BLaER1 (cell line): ENCODE data around the gene NECTIN4.
A peak's percentile ranks its signal among the peaks of the same experiment; 100 is the strongest.
"Not testable (repeated sequence)": the region's sequence is repeated elsewhere in the genome, so short reads cannot be mapped to it uniquely, and the experiment has no call there.

ENCODE experiments used
- H3K27ac ChIP-seq: shearing (Covaris generic); formaldehyde crosslinking; 2 replicates; pipeline ENCODE4 v1.8.1; 2022
- H3K27me3 ChIP-seq: shearing (Covaris generic); formaldehyde crosslinking; 2 replicates; pipeline ENCODE4 v1.8.1; 2022
- H3K36me3 ChIP-seq: shearing (Covaris generic); formaldehyde crosslinking; 2 replicates; pipeline ENCODE4 v1.8.1; 2022
- H3K4me1 ChIP-seq: shearing (Covaris generic); formaldehyde crosslinking; 2 replicates; pipeline ENCODE4 v1.8.1; 2022
- H3K4me2 ChIP-seq: shearing (Covaris generic); formaldehyde crosslinking; 2 replicates; pipeline ENCODE4 v1.8.1; 2022
- H3K4me3 ChIP-seq: shearing (Covaris generic); formaldehyde crosslinking; 2 replicates; pipeline ENCODE4 v1.8.1; 2022
- H3K9ac ChIP-seq: shearing (Covaris generic); formaldehyde crosslinking; 2 replicates; pipeline ENCODE4 v1.8.1; 2022
- H3K9me3 ChIP-seq: shearing (Covaris generic); formaldehyde crosslinking; 2 replicates; pipeline ENCODE4 v1.8.1; 2022
- H4K20me1 ChIP-seq: shearing (Covaris generic); formaldehyde crosslinking; 2 replicates; pipeline ENCODE4 v1.8.1; 2022
- Cebpa-rat ChIP-seq: shearing (Covaris generic); IDR thresholded peaks from 2 replicates; pipeline ENCODE4 v1.8.1; 2022

NECTIN4 gene

GRCh38 chr1:161074676-161075368 lies 14.5 kb downstream of the NECTIN4 start:
- H3K9ac ChIP-seq = no peak overlapping the region
- H3K4me2 ChIP-seq = no peak overlapping the region
- no peaks in the 10 kb centered on the region for H4K20me1 ChIP-seq
- H3K27me3 ChIP-seq = no peaks in the 10 kb centered on the region
- no peak overlapping the region for H3K4me3 ChIP-seq
- TF ChIP-seq Cebpa-rat = no peak
- no peak overlapping the region for H3K27ac ChIP-seq
- H3K4me1 ChIP-seq = peaks cover 24% of the 10 kb centered on the region
- H3K9me3 ChIP-seq = no peaks in the 10 kb centered on the region
- H3K36me3 ChIP-seq = no peaks in the 10 kb centered on the region

GRCh38 chr1:161073474-161074121 lies 15.8 kb downstream of the NECTIN4 start:
- Histone ChIP-seq H3K9ac (no peak overlapping the region), H3K4me1 (peaks cover 24% of the 10 kb centered on the region), H3K9me3 (no peaks in the 10 kb centered on the region), H3K27me3 (no peaks in the 10 kb centered on the region), H3K4me3 (no peak overlapping the region), H3K27ac (0 out of 2 replicates have a peak overlapping the region, but pooled peaks have one; percentile 22), H3K4me2 (no peak overlapping the region), H4K20me1 (no peaks in the 10 kb centered on the region), H3K36me3 (no peaks in the 10 kb centered on the region)
- TF ChIP-seq Cebpa-rat = no peak

- Histone ChIP-seq H3K4me3 (no peak overlapping the region), H3K4me2 (no peak overlapping the region), H3K9me3 (no peaks in the 10 kb centered on the region), H3K4me1 (peaks cover 27% of the 10 kb centered on the region), H3K27me3 (no peaks in the 10 kb centered on the region), H3K36me3 (no peaks in the 10 kb centered on the region), H3K9ac (no peak overlapping the region), H3K27ac (0 out of 2 replicates have a peak overlapping the region, but pooled peaks have one; percentile 22), H4K20me1 (peaks cover 2% of the 10 kb centered on the region; the same call in 1 of the 2 replicates)
- no peak for TF ChIP-seq Cebpa-rat
These were observed 16.5 kb downstream of the NECTIN4 start for GRCh38 chr1:161072751-161073449.

DNA sequence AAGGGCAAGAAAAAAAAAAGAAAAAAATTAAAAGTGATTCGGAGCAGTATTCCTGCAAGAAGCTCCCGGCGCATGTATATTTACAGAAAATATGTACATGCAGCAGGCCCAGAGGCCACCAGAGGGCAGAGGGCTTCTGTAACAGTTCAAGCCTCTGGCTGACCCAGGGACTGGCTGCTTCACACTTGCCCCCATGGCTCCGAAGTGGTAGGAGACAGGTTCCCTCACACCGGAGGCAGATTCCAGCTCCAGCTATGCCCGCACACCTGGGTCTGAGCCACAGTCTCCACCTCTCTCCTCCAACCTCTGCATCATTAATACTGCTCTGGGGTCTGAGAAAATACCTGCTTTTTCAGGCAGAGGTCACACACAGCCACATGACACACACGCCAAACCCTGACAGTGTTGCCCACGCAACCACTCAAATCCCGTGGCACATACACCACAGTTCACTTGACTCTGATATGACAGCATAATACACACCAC lies 17.4 kb downstream of the NECTIN4 start:
- Histone ChIP-seq H3K9ac (no peak overlapping the region), H3K27ac (no peak overlapping the region), H4K20me1 (peaks cover 12% of the 10 kb centered on the region; the same call in 1 of the 2 replicates), H3K36me3 (peaks cover 3% of the 10 kb centered on the region), H3K9me3 (no peaks in the 10 kb centered on the region), H3K4me1 (peaks cover 37% of the 10 kb centered on the region), H3K4me2 (peak overlapping the region; percentile 100; the same call in 1 of the 2 replicates), H3K27me3 (no peaks in the 10 kb centered on the region), H3K4me3 (no peak overlapping the region)
- no peak for TF ChIP-seq Cebpa-rat

DNA sequence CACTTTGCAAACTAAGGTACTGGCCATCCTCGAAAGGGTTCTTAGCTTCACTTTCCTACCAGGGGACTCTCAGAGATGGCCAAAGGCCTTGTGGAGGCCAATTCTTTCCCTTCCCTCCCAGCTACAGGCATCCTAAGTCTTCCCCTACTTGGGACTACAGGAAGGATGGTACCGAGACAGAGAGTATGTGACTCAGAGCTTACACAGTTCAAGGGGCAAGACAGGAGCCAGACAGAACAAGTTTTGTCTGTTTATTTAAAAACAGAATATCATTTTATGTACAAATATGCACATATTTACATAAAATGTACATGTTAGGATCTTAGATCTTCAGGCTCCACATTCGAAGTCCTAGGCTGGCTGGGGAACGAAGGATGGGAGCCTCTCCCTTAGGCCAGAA lies 18.6 kb downstream of the NECTIN4 start:
- Histone ChIP-seq H3K36me3 (peaks cover 14% of the 10 kb centered on the region), H3K27ac (peak overlapping the region; percentile 96), H3K4me1 (peaks cover 48% of the 10 kb centered on the region), H3K4me3 (no peak overlapping the region), H3K9ac (no peak overlapping the region), H3K9me3 (no peaks in the 10 kb centered on the region), H3K27me3 (no peaks in the 10 kb centered on the region), H3K4me2 (peak overlapping the region; percentile 100), H4K20me1 (peaks cover 20% of the 10 kb centered on the region; the same call in 1 of the 2 replicates)
- TF ChIP-seq Cebpa-rat = no peak

- Histone ChIP-seq H3K4me3 (peak within 1 kb of the TSS; percentile 81), H3K4me2 (peak within 1 kb of the TSS; percentile 100)
These were observed 19.6 kb downstream of the NECTIN4 start, which contains the start of gene ARHGAP30 for GRCh38 chr1:161069731-161070270. Gene ARHGAP30 (minus strand): TSS chr1:161069891. CDS start chr1:161069624, 267 bp downstream.

GRCh38 chr1:161069241-161069640 lies 20.1 kb downstream of the NECTIN4 start:
- Histone ChIP-seq H3K4me2 (peak overlapping the region; percentile 100), H3K27ac (peak overlapping the region; percentile 96), H3K4me1 (peaks cover 59% of the 10 kb centered on the region), H3K27me3 (no peaks in the 10 kb centered on the region), H3K9ac (peak overlapping the region; percentile 92), H4K20me1 (peaks cover 31% of the 10 kb centered on the region; the same call in 1 of the 2 replicates), H3K9me3 (no peaks in the 10 kb centered on the region), H3K4me3 (peak overlapping the region; percentile 81), H3K36me3 (peaks cover 17% of the 10 kb centered on the region)
- no peak for TF ChIP-seq Cebpa-rat

More at GRCh38 chr1:161069731-161070270, 19.6 kb downstream of the NECTIN4 start, which contains the start of gene ARHGAP30:
- Histone ChIP-seq H3K9ac (peak within 1 kb of the TSS; percentile 92), H3K27me3 (no peaks in the 10 kb centered on the region), H3K4me1 (peaks cover 54% of the 10 kb centered on the region), H4K20me1 (peaks cover 27% of the 10 kb centered on the region; the same call in 1 of the 2 replicates), H3K9me3 (no peaks in the 10 kb centered on the region), H3K36me3 (peaks cover 14% of the 10 kb centered on the region), H3K27ac (peak within 1 kb of the TSS; percentile 96)
- no peak for TF ChIP-seq Cebpa-rat

DNA sequence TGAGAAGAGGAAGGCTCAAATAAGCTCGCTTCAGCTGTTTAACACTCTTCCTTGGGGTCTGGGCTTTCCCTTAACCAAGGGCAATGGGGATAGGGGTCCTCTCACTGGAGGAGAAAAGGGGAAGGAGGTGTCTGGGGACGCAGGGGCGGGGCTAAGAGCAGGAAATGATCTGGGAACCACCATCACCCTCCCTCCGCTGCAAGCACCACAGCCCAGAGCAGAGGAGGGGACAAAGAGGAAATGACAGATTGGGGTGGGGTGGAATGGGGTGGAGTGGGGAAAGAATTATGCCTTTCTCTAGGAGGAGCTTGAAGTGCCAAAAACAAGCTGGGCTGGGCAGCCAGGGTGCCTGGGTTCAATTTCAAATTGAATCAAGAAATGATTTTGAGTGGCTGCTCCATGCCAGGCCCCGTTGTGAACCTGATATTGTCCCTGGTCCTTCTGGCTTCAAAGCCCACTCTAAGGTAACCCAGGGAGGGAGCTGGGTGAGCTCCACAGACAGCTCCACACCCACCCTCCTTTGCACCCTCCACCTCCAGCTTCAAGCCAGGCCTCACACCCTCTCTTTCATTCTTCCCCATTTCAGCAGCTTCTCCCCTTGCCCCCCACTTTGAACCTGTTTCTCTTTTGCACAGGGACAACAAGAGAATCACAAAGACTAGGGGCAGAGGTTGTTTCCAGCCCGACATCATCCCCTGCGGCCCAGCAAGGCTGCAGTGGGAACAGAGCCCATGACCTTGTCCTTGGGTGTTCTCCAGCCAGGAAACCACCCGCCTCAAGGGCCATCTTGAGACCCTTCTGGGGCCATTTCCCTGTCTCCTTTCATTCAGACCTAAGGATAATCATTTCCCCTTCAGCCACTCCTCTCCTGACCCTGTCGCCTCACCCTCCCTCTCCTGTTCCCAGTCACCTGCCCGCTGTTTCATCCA lies 20.8 kb downstream of the NECTIN4 start:
- Histone ChIP-seq H4K20me1 (peaks cover 38% of the 10 kb centered on the region), H3K27me3 (no peaks in the 10 kb centered on the region), H3K27ac (peak overlapping the region; percentile 96), H3K4me1 (peaks cover 61% of the 10 kb centered on the region), H3K36me3 (peaks cover 24% of the 10 kb centered on the region), H3K9me3 (no peaks in the 10 kb centered on the region), H3K4me3 (peak overlapping the region; percentile 81), H3K9ac (peak overlapping the region; percentile 92), H3K4me2 (peak overlapping the region; percentile 100)
- no peak for TF ChIP-seq Cebpa-rat

DNA sequence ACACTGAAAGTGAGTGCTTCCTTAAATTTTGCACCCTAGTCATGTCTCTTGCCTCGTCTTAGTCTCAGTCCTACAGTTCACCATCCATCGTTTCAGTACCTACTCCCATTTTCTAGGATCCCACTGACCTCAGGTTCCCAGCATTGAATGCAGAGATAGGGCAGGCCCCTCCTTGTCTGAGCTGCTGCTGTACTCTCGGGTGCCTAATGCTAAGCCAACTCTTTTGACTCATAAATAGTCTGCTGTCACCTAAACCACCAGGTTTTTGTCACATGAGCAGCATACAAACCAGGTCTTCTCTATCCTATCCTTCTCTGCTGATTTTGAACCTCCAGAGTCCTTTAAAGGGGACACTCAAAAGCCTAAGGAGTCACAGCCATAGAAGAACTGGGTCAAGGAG lies 22.7 kb downstream of the NECTIN4 start:
- no peaks in the 10 kb centered on the region for H3K9me3 ChIP-seq
- H3K36me3 ChIP-seq = peaks cover 39% of the 10 kb centered on the region
- TF ChIP-seq Cebpa-rat = no peak
- peaks cover 56% of the 10 kb centered on the region for H3K4me1 ChIP-seq
- H3K4me2 ChIP-seq = peak overlapping the region; percentile 100
- H3K4me3 ChIP-seq = no peak overlapping the region
- no peak overlapping the region for H3K9ac ChIP-seq
- no peak overlapping the region for H3K27ac ChIP-seq
- no peaks in the 10 kb centered on the region for H3K27me3 ChIP-seq
- peaks cover 56% of the 10 kb centered on the region for H4K20me1 ChIP-seq

- H3K36me3 ChIP-seq = peaks cover 49% of the 10 kb centered on the region
- H3K27ac ChIP-seq, H3K4me3 ChIP-seq, H3K9ac ChIP-seq, H3K9me3 ChIP-seq, H3K27me3 ChIP-seq, H3K4me2 ChIP-seq: not testable (repeated sequence)
- H4K20me1 ChIP-seq = peaks cover 67% of the 10 kb centered on the region
- H3K4me1 ChIP-seq = peaks cover 46% of the 10 kb centered on the region
These were observed 23.7 kb downstream of the NECTIN4 start for GRCh38 chr1:161065681-161066080.

DNA sequence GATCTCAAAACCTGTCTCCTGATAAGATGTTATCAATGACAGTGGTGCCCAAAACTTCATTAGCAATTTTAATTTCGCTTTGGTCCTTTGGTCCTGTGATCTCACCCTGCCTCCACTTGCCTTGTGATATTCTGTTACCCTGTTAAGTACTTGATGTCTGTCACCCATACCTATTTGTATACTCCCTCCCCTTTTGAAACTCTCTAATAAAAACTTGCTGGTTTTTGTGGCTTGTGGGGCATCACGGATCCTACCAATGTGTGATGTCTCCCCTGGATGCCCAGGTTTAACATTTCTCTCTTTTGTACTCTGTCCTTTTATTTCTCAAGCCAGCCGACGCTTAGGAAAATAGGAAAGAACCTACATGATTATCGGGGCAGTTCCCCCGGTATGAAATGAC lies 25.4 kb downstream of the NECTIN4 start:
- not testable (repeated sequence) for H3K27ac ChIP-seq, H3K9me3 ChIP-seq, H3K4me3 ChIP-seq, H3K4me2 ChIP-seq, H3K27me3 ChIP-seq
- Histone ChIP-seq H3K4me1 (peaks cover 37% of the 10 kb centered on the region), H3K36me3 (peaks cover 64% of the 10 kb centered on the region), H3K9ac (0 out of 2 replicates have a peak overlapping the region, but pooled peaks have one; percentile 31), H4K20me1 (peaks cover 82% of the 10 kb centered on the region)
